Cardiac muscle cell (in vitro differentiated cells and primary cell): ENCODE data around the gene CNTRL. TPM values are rescaled to one million over a fixed set of nuclear protein-coding genes. Genes with fewer than 3 reads are reported as not detected.

Source experiments
- DNase-seq, 2 donors: peaks; one replicate each; pipeline versions ENCODE4 v3.0.0 to v3.0.0-alpha.2; 2010 to 2017; ENCODE audit warnings: low read depth in 1 of 2, low spot score in 1 of 2
- H3K27ac ChIP-seq: fragments of 200-600 bp; sonication (generic); 2 replicates; pipeline ENCODE4 v1.5.1; 2016
- H3K27me3 ChIP-seq: fragments of 200-600 bp; sonication (generic); 2 replicates; pipeline ENCODE4 v1.6.0; 2016; ENCODE audit warnings: control low read depth
- H3K36me3 ChIP-seq: fragments of 200-600 bp; sonication (generic); 2 replicates; pipeline ENCODE4 v1.5.1; 2016; ENCODE audit warnings: control low read depth
- H3K4me1 ChIP-seq: fragments of 200-600 bp; sonication (generic); 2 replicates; pipeline ENCODE4 v1.8.1; 2017; ENCODE audit warnings: low read depth, mild to moderate bottlenecking, mixed run types
- H3K4me3 ChIP-seq: fragments of 200-600 bp; sonication (generic); 2 replicates; pipeline ENCODE4 v1.5.1; 2016; ENCODE audit warnings: mild to moderate bottlenecking
- H3K9me3 ChIP-seq: fragments of 200-600 bp; sonication (generic); 2 replicates; pipeline ENCODE4 v1.5.1; 2017; ENCODE audit warnings: low read depth, mild to moderate bottlenecking, control low read depth
- polyA plus RNA-seq: library from polyadenylated mRNA; unstranded; fragments of >200 nt; fragmentation: Nextera tagmentation; extraction: Ambion mirVana; gene quantifications from 2 replicates; pipeline ENCODE4 v1.2.1, GENCODE V29; 2016
- total RNA-seq: library from RNA; depleted of rRNA; stranded (reverse); fragments of >200 nt; gene quantifications from 2 replicates; pipeline ENCODE4 v1.2.3, GENCODE V29; 2016
- TF ChIP-seq, protein P1 (sequence below): IDR thresholded peaks from 2 replicates; pipeline ENCODE4 v1.5.1; 2012; ENCODE audit warnings: low read depth, mild to moderate bottlenecking, low read length

CNTRL gene
- total and polyA plus RNA-seq, 2 experiments from 2014 or later = 6.3 to 24.6 TPM

DNA sequence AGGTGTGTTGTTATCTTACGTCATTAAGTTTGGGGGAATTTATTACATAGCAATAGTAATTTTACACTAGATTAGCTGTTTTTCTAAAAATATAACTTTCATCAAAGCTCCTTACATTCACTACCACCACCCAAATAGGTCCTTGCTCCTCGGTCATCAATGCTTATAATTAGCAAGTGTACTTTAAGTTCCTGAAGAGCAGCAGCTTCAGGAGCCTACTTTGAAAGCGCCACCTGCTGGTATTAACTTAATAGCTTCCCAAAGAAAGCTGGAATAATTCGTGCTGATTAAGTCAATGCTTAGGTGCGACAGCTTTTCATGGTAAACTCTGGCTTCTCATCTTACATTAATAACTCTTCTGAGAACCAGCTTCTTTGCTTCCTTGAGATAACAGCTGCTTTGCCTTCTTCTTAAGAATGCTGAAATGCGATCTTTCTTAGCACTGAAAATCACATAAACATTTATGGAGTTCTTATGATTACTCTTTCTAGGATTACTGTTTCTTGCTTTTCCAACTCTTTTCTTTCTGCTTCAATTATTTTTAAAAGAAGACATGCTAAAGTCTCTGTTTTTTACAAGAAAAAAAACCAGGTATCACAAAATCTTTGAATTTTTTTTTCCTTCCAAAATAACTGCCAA, 14.6 kb upstream of the CNTRL start:
- Histone ChIP-seq H3K27ac (no peak overlapping the region), H3K4me3 (no peak overlapping the region), H3K27me3 (no peaks in the 10 kb centered on the region), H3K4me1 (peaks cover 8% of the 10 kb centered on the region), H3K36me3 (no peaks in the 10 kb centered on the region), H3K9me3 (no peaks in the 10 kb centered on the region)
- peak; percentile 81 to 84 for DNase-seq
- TF ChIP-seq, protein P1, sequence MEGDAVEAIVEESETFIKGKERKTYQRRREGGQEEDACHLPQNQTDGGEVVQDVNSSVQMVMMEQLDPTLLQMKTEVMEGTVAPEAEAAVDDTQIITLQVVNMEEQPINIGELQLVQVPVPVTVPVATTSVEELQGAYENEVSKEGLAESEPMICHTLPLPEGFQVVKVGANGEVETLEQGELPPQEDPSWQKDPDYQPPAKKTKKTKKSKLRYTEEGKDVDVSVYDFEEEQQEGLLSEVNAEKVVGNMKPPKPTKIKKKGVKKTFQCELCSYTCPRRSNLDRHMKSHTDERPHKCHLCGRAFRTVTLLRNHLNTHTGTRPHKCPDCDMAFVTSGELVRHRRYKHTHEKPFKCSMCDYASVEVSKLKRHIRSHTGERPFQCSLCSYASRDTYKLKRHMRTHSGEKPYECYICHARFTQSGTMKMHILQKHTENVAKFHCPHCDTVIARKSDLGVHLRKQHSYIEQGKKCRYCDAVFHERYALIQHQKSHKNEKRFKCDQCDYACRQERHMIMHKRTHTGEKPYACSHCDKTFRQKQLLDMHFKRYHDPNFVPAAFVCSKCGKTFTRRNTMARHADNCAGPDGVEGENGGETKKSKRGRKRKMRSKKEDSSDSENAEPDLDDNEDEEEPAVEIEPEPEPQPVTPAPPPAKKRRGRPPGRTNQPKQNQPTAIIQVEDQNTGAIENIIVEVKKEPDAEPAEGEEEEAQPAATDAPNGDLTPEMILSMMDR = peak; percentile 72

DNA sequence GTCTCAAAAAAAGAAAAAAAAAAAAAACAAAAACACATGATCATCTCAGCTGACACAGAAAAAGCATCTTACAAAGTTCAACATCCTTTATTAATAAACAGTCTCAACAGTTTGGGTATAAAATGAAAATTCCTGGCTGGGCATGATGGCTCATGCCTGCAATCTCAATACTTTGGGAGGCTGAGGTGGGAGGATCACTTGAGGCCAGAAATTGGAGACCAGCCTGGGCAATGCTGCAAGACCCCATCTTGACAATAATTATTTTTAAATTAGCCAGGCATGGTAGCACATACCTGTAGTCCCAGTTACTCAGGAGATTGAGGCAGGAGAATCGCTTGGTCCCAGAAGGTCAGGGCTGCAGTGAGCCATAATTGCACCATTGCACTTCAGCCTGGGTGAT, 7.9 kb upstream of the CNTRL start:
- DNase-seq = no peak
- Histone ChIP-seq H3K36me3 (no peaks in the 10 kb centered on the region), H3K27ac (no peak overlapping the region), H3K4me1 (peaks cover 7% of the 10 kb centered on the region), H3K9me3 (no peaks in the 10 kb centered on the region), H3K4me3 (no peak overlapping the region), H3K27me3 (peaks cover 6% of the 10 kb centered on the region)
- TF ChIP-seq, protein P1 = no peak

DNA sequence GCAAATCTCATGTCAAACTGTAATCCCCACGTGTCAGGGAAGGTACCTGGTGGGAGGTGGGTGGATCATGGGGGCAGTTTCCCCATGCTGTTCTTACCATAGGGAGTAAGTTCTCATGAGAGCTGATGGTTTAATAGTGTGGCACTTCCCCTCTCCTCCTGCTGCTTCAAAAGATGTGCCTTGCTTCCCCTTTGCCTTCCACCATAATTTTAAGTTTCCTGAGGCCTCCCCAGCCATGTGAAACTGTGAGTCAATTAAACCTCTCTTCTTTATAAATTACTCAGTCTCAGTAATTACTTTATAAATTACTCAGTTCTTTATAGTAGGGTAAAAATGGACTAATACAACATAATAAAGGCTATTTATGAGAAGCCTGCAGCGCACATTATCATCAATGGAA, 7.1 kb upstream of the CNTRL start:
- Histone ChIP-seq H3K36me3 (no peaks in the 10 kb centered on the region), H3K9me3 (no peaks in the 10 kb centered on the region), H3K4me1 (no peaks in the 10 kb centered on the region), H3K27me3 (peaks cover 6% of the 10 kb centered on the region), H3K27ac (no peak overlapping the region), H3K4me3 (no peak overlapping the region)
- TF ChIP-seq, protein P1 = no peak
- no peak for DNase-seq

DNA sequence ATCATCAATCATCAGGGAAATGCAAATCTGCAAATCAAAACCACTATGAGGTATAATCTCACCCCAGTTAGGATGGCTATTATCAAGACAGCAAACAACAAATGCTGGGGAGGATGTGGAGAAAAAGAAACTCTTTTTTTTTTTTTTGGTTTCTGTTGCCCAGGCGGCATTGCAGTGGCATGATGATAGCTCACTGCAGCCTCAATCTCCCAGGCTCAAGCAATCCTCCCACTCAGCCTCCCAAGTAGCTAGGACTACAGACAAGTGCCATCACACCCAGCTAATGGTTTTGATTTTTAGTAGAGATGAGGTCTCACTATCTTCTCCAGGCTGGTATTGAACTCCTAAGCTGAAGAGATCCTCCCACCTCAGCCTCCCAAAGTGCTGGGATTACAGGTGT, 5.4 kb upstream of the CNTRL start:
- H3K4me3 ChIP-seq = no peak overlapping the region
- TF ChIP-seq, protein P1 = no peak
- no peaks in the 10 kb centered on the region for H3K9me3 ChIP-seq
- H3K36me3 ChIP-seq = no peaks in the 10 kb centered on the region
- peaks cover 6% of the 10 kb centered on the region for H3K27me3 ChIP-seq
- no peak for DNase-seq
- H3K4me1 ChIP-seq = no peaks in the 10 kb centered on the region
- no peak overlapping the region for H3K27ac ChIP-seq

DNA sequence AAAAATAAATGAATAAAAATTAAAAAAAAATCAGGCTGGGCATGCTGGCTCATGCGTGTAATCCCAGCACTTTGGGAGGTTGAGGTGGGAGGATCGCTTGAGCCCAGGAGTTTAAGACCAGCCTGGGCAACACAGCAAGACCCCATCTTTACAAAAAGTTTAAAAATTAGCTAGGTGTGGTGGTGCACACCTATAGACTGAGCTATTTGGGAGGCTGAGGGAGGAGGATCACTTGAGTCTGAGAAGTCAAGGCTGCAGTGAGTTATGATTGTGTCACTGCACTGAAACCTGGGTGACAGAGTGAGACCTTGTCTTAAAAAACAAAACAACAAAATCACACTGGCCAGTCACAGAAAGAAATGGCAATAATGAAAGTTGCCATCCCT, 3.4 kb upstream of the CNTRL start:
- no peak for DNase-seq
- Histone ChIP-seq H3K27me3 (peaks cover 11% of the 10 kb centered on the region), H3K9me3 (no peaks in the 10 kb centered on the region), H3K36me3 (no peaks in the 10 kb centered on the region), H3K4me1 (no peaks in the 10 kb centered on the region), H3K4me3 (no peak overlapping the region), H3K27ac (no peak overlapping the region)
- TF ChIP-seq, protein P1 = no peak
